Stomach (tissue), 9 donors: ENCODE measurements around the gene MAB21L1. TPM values are rescaled to one million over a fixed set of nuclear protein-coding genes. Genes with fewer than 3 reads are reported as not detected.
A peak's percentile ranks its signal among the peaks of the same experiment; 100 is the strongest.

Source experiments
- DNase-seq, 2 donors: peaks; one replicate each; pipeline versions ENCODE4 v3.0.0 to v3.0.0-alpha.2; 2013 to 2019
- H3K27ac ChIP-seq, 5 donors: fragments of 200-600 bp in 4 of 5; sonication (generic) in 4 of 5; one replicate each; pipeline ENCODE4 v1.5.1; 2013 to 2019; ENCODE audit warnings: mild to moderate bottlenecking in 1 of 5, moderate library complexity in 1 of 5
- H3K27me3 ChIP-seq, 3 donors: fragments of 200-600 bp; sonication (generic); one replicate each; pipeline ENCODE4 v1.5.1; 2017 to 2019; ENCODE audit warnings: mixed run types in 1 of 3
- H3K36me3 ChIP-seq, 4 donors: fragments of 200-600 bp; sonication (generic); 1 replicate in 3 of 4; 2 replicates in 1 of 4; pipeline ENCODE4 v1.5.1; 2016 to 2019
- H3K4me1 ChIP-seq, 4 donors: fragments of 200-600 bp; sonication (generic); one replicate each; pipeline ENCODE4 v1.5.1; 2016 to 2019
- H3K4me3 ChIP-seq, 4 donors: fragments of 200-600 bp; sonication (generic) in 3 of 4; one replicate each; pipeline ENCODE4 v1.5.1; 2016 to 2019; ENCODE audit warnings: mild to moderate bottlenecking in 1 of 4
- H3K9me3 ChIP-seq, 4 donors: fragments of 200-600 bp; sonication (generic); one replicate each; pipeline ENCODE4 v1.5.1; 2016 to 2019
- EP300 ChIP-seq: sonication (generic); formaldehyde crosslinking; IDR thresholded peaks from one replicate; pipeline ENCODE4 v1.6.1; 2017; ENCODE audit warnings: antibody characterized with exemption
- POLR2A ChIP-seq, 4 donors: fragments of 450-650 bp; IDR thresholded peaks; one replicate each; pipeline ENCODE4 v1.6.1; 2016; ENCODE audit warnings: antibody characterized with exemption in 4 of 4, control low read depth in 2 of 4, mild to moderate bottlenecking in 1 of 4, moderate library complexity in 1 of 4
- POLR2AphosphoS5 ChIP-seq, 3 donors: sonication (generic); formaldehyde crosslinking; IDR thresholded peaks; one replicate each; pipeline ENCODE4 v1.6.1; 2016; ENCODE audit warnings: antibody characterized with exemption in 3 of 3
- WGBS, 5 donors: extraction: QIAGEN DNeasy Blood & Tissue Kit in 3 of 5; methylation state at CpG; one replicate each; pipeline versions ENCODE4 v1.1.5 to v1.1.7; 2013 to 2018; 5-methylcytosine and 5-hydroxymethylcytosine counted together
- intact Hi-C: fragments of 100-400 bp; cut with DNase I; formaldehyde crosslinking; loops from one replicate; pipeline ENCODE4 v1.15.1; 2023; ENCODE audit warnings: low total_unique reads
- polyA plus RNA-seq, 3 donors: library from polyadenylated mRNA; stranded (reverse); fragments of 200-250 nt; gene quantifications; one replicate each; pipeline ENCODE4 v1.2.3, GENCODE V29; 2013
- total RNA-seq, 5 donors: library from RNA; depleted of rRNA; stranded (reverse); fragments of >200 nt; gene quantifications; one replicate each; pipeline versions ENCODE4 v1.1.0 to v1.2.3, GENCODE V29; 2014 to 2016
- TF ChIP-seq, protein P1 (sequence below), 7 experiments: fragments of 450-650 bp in 4 of 7; fragments of 200-600 bp in 3 of 7; sonication (generic) in 3 of 7; IDR thresholded peaks; one replicate each; pipeline ENCODE4 v1.5.1; 2016 to 2019; ENCODE audit warnings: antibody characterized with exemption in 7 of 7, control low read depth in 2 of 7, mild to moderate bottlenecking in 1 of 7
- donor health status: healthy with polysubstance abuse.
- donor health status: Bipolar disorder and iron deficiency.
- donor health status: healthy.

The MAB21L1 gene
- total and polyA plus RNA-seq, 8 donors: 0.30 to 2.0 (median 1.0) TPM; not detected in 3

DNA sequence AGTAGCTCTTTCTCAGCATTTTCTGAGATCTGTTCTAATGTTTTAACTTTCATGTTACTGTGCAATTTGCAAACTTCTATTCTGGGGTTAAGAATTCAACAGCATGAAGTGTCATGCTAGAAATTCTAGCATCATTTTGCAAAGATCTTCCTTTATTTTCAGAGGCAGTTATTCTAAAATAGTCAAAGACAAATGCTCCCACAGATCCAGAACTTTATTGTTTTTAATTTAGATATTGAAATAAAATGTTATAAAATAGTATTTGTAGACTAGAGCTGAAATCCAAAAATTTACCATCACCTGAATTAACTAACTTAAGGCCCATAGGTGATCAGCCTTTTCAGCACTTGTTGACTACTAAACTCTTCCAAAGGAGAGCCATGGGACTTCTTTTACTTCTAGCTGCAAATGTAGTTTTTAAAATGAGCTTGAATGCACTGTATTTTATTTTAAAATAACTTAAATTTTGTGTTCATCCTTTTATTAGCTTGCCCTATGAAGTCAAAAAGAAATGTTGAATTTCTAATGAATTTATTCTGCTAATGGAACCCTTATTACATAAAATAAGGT lies 3.2 kb downstream of the MAB21L1 start:
- Histone ChIP-seq H3K27ac (no peak overlapping the region), H3K27me3 (peaks cover 0 to 88% (median 46%) of the 10 kb centered on the region in 3 donors), H3K4me3 (no peak overlapping the region), H3K36me3 (no peaks in the 10 kb centered on the region), H3K4me1 (peaks cover 0 to 30% (median 22%) of the 10 kb centered on the region in 4 donors), H3K9me3 (peaks cover 0 to 10% (median 0%) of the 10 kb centered on the region in 4 donors)
- intact Hi-C loops: no loop called here
- TF ChIP-seq POLR2AphosphoS5 (IDR thresholded peaks at IDR 0.05): no peak
- TF ChIP-seq, protein P1, sequence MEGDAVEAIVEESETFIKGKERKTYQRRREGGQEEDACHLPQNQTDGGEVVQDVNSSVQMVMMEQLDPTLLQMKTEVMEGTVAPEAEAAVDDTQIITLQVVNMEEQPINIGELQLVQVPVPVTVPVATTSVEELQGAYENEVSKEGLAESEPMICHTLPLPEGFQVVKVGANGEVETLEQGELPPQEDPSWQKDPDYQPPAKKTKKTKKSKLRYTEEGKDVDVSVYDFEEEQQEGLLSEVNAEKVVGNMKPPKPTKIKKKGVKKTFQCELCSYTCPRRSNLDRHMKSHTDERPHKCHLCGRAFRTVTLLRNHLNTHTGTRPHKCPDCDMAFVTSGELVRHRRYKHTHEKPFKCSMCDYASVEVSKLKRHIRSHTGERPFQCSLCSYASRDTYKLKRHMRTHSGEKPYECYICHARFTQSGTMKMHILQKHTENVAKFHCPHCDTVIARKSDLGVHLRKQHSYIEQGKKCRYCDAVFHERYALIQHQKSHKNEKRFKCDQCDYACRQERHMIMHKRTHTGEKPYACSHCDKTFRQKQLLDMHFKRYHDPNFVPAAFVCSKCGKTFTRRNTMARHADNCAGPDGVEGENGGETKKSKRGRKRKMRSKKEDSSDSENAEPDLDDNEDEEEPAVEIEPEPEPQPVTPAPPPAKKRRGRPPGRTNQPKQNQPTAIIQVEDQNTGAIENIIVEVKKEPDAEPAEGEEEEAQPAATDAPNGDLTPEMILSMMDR (IDR thresholded peaks at IDR 0.05): no peak
- no peak for TF ChIP-seq EP300
- no peak for TF ChIP-seq POLR2A (IDR thresholded peaks at IDR 0.05)
- DNase-seq: no peak

DNA sequence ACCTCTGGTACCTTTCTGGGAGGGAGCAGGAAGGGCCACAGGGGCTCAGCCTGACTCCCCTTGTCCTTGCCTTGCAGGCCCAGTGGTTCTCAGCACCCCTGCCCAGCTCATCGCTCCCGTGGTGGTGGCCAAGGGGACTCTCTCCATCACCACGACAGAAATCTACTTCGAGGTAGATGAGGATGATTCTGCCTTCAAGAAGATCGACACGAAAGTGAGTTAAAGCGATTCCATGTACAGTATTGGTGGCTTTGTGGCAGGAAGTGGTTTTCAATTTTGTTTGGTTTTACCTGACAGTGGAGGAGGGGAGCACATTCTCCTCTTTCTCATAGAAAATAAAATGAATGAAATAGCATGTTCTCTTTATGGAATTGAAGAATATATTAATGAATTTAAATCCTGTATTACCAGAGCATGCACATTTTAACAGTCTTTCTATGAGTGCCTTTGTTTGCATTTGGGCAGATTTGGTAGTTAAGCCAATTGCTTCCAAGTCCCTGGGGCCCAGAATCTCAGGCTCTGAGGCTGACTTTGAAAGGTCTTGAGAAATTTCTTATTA lies 4.1 kb downstream of the MAB21L1 start:
- TF ChIP-seq, protein P1 (IDR thresholded peaks at IDR 0.05): no peak
- TF ChIP-seq EP300 (no peak), POLR2AphosphoS5 (IDR thresholded peaks at IDR 0.05) (no peak), POLR2A (IDR thresholded peaks at IDR 0.05) (no peak)
- peaks cover 0 to 9% (median 0%) of the 10 kb centered on the region in 4 donors for H3K9me3 ChIP-seq
- intact Hi-C loops: no loop called here
- no peak for DNase-seq
- H3K36me3 ChIP-seq: no peaks in the 10 kb centered on the region
- peaks cover 0 to 30% (median 22%) of the 10 kb centered on the region in 4 donors for H3K4me1 ChIP-seq
- no peak overlapping the region for H3K27ac ChIP-seq
- no peak overlapping the region for H3K4me3 ChIP-seq
- WGBS, 5 donors: 63 to 80% (median 74%) methylated on average over 7 of the region's 7 CpGs
- H3K27me3 ChIP-seq: peaks cover 0 to 82% (median 43%) of the 10 kb centered on the region in 3 donors

DNA sequence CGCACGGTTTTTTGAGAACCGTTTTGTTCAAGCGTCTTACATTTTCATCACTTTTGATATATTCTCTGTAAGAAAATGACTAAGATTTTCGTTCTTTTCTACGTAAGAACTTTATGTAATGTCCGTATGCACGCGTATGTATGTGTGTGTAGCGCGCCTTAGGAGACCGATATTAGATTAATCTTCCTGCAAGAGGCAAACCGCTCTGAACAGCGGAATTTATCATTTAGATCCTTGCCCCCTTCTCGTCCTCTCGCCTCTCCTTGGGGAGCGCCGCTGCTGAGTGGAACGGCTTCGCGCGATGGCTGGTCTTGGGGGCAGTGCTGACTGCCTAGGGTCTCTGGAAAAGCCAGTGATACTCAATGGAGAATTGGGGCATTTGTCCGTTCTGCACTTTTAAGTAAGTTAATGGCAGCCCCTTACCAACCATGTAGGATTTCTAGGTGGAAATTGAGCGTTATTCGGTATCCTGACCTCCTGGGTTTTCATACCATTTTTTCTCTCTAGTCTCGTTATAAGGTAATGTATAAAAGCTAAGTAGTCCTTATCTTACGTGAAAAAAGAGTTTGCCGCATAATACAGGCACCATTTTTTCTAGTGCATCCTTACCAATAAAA lies 4.7 kb downstream of the MAB21L1 start:
- WGBS, 5 donors: 43 to 60% (median 56%) methylated on average over 28 of the region's 28 CpGs
- Histone ChIP-seq H3K4me1 (peaks cover 0 to 30% (median 22%) of the 10 kb centered on the region in 4 donors), H3K27me3 (peaks cover 0 to 76% (median 43%) of the 10 kb centered on the region in 3 donors), H3K9me3 (peaks cover 0 to 9% (median 0%) of the 10 kb centered on the region in 4 donors), H3K36me3 (no peaks in the 10 kb centered on the region), H3K27ac (peak overlapping the region in 2 of 5 donors; percentile 71 to 80), H3K4me3 (no peak overlapping the region)
- DNase-seq: peak in 1 of 2 donors; percentile 21
- no peak for TF ChIP-seq EP300
- no peak for TF ChIP-seq POLR2A (IDR thresholded peaks at IDR 0.05)
- TF ChIP-seq, protein P1 (IDR thresholded peaks at IDR 0.05): no peak
- TF ChIP-seq POLR2AphosphoS5 (IDR thresholded peaks at IDR 0.05): no peak
- intact Hi-C loops: no loop called here

DNA sequence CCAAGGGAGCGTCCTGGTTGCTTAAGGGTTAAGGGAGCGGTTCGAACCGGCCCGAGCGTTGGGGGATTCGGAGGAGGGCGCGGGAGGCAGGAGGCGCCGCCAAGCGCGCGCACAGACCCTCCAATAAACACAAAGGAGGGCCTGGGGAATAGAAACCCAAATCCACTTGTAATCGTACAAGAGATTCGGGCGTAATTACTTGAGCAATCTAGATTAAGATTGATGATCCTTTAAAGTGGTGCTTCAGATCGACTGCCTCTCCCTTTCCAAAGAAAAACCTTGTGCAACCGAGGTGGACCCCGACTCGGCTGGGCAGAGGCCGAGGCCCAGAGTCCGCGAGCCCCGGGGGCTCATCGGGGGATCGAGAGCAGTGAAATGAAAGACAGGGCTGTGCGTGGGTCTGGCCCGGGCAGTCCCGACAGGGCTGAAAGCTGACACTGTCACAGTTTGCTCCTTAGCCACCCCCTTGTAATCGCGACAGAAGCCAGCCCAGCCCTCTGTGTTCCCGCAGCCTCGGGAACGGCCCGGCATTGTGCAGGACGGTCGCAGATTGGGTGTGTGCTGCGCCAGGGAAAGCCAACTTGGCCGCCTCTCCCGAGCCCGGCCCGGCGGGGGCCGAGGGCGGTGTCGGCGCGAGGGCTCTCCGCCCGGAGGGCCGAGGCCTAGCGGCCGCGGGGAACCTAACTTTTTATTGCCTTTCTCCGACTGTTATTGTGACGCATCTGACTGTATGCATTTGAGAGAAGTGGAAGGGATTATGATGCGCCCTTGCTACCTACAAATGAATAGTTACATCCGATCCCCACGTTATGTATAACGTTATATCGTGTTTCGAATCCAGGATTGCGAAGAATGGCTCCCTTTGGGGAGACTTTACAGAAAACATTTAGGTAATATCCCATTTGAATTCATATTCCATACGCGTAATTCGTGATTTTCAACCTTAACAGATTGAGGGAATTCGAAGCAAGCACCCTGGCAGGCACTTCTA lies 5.5 kb downstream of the MAB21L1 start:
- peaks cover 0 to 9% (median 0%) of the 10 kb centered on the region in 4 donors for H3K9me3 ChIP-seq
- DNase-seq: peak in 1 of 2 donors; percentile 74
- H3K36me3 ChIP-seq: no peaks in the 10 kb centered on the region
- peak overlapping the region; percentile 38 to 45 (median 44) for H3K4me3 ChIP-seq
- TF ChIP-seq, protein P1 (IDR thresholded peaks at IDR 0.05): no peak
- no peak for TF ChIP-seq POLR2A (IDR thresholded peaks at IDR 0.05)
- TF ChIP-seq POLR2AphosphoS5 (IDR thresholded peaks at IDR 0.05): no peak
- no peak for TF ChIP-seq EP300
- H3K4me1 ChIP-seq: peaks cover 0 to 29% (median 22%) of the 10 kb centered on the region in 4 donors
- 6 to 22% (median 10%) methylated on average over 47 to 68 of the region's 68 CpGs for WGBS, 5 donors
- peaks cover 0 to 68% (median 38%) of the 10 kb centered on the region in 3 donors for H3K27me3 ChIP-seq
- peak overlapping the region; percentile 46 to 80 (median 71) for H3K27ac ChIP-seq
- intact Hi-C loops: no loop called here
